Thyroid gland (tissue), 4 donors: ENCODE measurements around the gene CDK5RAP2. TPM values are rescaled to one million over a fixed set of nuclear protein-coding genes. Genes with fewer than 3 reads are reported as not detected.

Experiments used
- DNase-seq, 2 donors: peaks; one replicate each; pipeline ENCODE4 v3.0.0-alpha.2; 2019
- H3K27ac ChIP-seq, 3 donors: fragments of 200-600 bp; sonication (generic); 1 replicate in 2 of 3; 2 replicates in 1 of 3; pipeline ENCODE4 v1.5.1; 2016 to 2019; ENCODE audit warnings: mild to moderate bottlenecking in 1 of 3, moderate library complexity in 1 of 3
- H3K27me3 ChIP-seq: fragments of 200-600 bp; sonication (generic); one replicate; pipeline ENCODE4 v1.5.1; 2019
- H3K36me3 ChIP-seq, 2 donors: fragments of 200-600 bp; sonication (generic); one replicate each; pipeline ENCODE4 v1.5.1; 2016 to 2019
- H3K4me1 ChIP-seq, 2 donors: fragments of 200-600 bp; sonication (generic); one replicate each; pipeline ENCODE4 v1.5.1; 2017 to 2019
- H3K4me3 ChIP-seq, 3 donors: fragments of 200-600 bp; sonication (generic); replicated peaks in 1 of 3; 1 replicate in 2 of 3; 2 replicates in 1 of 3; pipeline ENCODE4 v1.5.1; 2016; ENCODE audit warnings: mild to moderate bottlenecking in 1 of 3
- H3K9me3 ChIP-seq: fragments of 200-600 bp; sonication (generic); one replicate; pipeline ENCODE4 v1.5.1; 2017
- POLR2A ChIP-seq, 2 donors: fragments of 450-650 bp; IDR thresholded peaks; one replicate each; pipeline ENCODE4 v1.6.1; 2017; ENCODE audit warnings: antibody characterized with exemption in 2 of 2, mild to moderate bottlenecking in 2 of 2, moderate library complexity in 1 of 2
- WGBS, 2 donors: methylation state at CpG; one replicate each; pipeline ENCODE4 v1.1.5; 2017; 5-methylcytosine and 5-hydroxymethylcytosine counted together
- intact Hi-C: fragments of 100-400 bp; cut with DNase I; formaldehyde crosslinking; loops from one replicate; pipeline ENCODE4 v1.15.1; 2023
- total RNA-seq, 4 donors: library from RNA; depleted of rRNA; stranded (reverse); fragments of >200 nt; gene quantifications; one replicate each; pipeline ENCODE4 v1.2.3, GENCODE V29; 2016
- TF ChIP-seq, protein P1 (sequence below), 6 experiments: fragments of 200-600 bp in 3 of 6; fragments of 450-650 bp in 3 of 6; sonication (generic) in 3 of 6; IDR thresholded peaks; one replicate each; pipeline ENCODE4 v1.5.1; 2016 to 2019; ENCODE audit warnings: antibody characterized with exemption in 6 of 6, mild to moderate bottlenecking in 2 of 6, inconsistent platforms in 1 of 6, moderate library complexity in 1 of 6

CDK5RAP2 gene
- total RNA-seq, 4 donors from 2014 or later = 39.5 to 51.9 (median 46.9) TPM

DNA sequence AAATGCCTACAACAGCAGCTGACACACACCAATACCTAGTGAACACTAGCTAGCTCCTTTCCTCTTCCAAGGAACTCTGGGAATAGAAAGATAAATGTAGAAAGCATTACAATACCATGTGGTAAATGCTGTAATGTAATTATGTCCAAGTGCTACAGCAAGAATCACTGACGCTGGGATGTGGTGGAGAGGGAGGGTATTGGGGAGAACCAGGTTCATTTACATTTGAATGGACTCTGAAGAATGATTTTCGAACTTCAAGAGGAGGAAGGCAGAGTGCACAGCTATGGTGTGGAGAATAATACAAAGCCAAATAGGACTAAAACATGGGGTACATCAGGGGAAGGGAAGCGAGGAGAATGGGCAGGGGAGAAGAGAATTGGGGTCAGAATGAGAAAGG lies 158.0 kb downstream of the CDK5RAP2 start:
- H3K27ac ChIP-seq = no peak overlapping the region
- H3K4me3 ChIP-seq = no peak overlapping the region
- H3K4me1 ChIP-seq = peaks cover 8 to 16% of the 10 kb centered on the region in 2 donors
- H3K27me3 ChIP-seq = no peaks in the 10 kb centered on the region
- no peaks in the 10 kb centered on the region for H3K9me3 ChIP-seq
- no peak for DNase-seq
- TF ChIP-seq, protein P1, sequence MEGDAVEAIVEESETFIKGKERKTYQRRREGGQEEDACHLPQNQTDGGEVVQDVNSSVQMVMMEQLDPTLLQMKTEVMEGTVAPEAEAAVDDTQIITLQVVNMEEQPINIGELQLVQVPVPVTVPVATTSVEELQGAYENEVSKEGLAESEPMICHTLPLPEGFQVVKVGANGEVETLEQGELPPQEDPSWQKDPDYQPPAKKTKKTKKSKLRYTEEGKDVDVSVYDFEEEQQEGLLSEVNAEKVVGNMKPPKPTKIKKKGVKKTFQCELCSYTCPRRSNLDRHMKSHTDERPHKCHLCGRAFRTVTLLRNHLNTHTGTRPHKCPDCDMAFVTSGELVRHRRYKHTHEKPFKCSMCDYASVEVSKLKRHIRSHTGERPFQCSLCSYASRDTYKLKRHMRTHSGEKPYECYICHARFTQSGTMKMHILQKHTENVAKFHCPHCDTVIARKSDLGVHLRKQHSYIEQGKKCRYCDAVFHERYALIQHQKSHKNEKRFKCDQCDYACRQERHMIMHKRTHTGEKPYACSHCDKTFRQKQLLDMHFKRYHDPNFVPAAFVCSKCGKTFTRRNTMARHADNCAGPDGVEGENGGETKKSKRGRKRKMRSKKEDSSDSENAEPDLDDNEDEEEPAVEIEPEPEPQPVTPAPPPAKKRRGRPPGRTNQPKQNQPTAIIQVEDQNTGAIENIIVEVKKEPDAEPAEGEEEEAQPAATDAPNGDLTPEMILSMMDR (IDR thresholded peaks at IDR 0.05) = no peak
- TF ChIP-seq POLR2A (IDR thresholded peaks at IDR 0.05) = no peak
- WGBS, 2 donors = 92% methylated on average over 3 of the region's 3 CpGs
- intact Hi-C loops = no loop called here
- peaks cover 0 to 2% of the 10 kb centered on the region in 2 donors for H3K36me3 ChIP-seq

DNA sequence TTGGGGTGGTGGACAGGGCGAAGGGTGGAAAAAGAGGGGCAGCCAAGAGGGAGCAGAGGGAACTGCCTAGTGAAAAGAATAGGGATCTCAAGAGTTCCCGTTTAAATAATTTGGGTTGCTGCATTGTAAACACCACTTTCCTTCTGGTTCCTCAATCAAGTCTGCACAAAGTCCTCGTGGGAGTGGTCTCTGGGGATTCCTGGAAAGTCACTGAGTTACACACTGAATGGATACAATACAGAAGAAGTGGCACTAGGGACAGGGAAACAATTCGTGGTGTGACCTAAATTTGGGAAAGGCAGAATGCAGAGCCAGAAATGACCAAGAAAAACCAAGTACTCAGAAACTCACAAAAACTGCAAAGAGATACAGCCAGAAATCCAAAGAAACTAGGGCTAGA lies 161.7 kb downstream of the CDK5RAP2 start:
- Histone ChIP-seq H3K4me1 (peaks cover 0 to 6% of the 10 kb centered on the region in 2 donors), H3K4me3 (no peak overlapping the region), H3K27ac (no peak overlapping the region), H3K9me3 (no peaks in the 10 kb centered on the region), H3K27me3 (no peaks in the 10 kb centered on the region), H3K36me3 (peaks cover 0 to 2% of the 10 kb centered on the region in 2 donors)
- intact Hi-C loops = no loop called here
- DNase-seq = no peak
- 77 to 85% methylated on average over 4 of the region's 4 CpGs for WGBS, 2 donors
- no peak for TF ChIP-seq POLR2A (IDR thresholded peaks at IDR 0.05)

DNA sequence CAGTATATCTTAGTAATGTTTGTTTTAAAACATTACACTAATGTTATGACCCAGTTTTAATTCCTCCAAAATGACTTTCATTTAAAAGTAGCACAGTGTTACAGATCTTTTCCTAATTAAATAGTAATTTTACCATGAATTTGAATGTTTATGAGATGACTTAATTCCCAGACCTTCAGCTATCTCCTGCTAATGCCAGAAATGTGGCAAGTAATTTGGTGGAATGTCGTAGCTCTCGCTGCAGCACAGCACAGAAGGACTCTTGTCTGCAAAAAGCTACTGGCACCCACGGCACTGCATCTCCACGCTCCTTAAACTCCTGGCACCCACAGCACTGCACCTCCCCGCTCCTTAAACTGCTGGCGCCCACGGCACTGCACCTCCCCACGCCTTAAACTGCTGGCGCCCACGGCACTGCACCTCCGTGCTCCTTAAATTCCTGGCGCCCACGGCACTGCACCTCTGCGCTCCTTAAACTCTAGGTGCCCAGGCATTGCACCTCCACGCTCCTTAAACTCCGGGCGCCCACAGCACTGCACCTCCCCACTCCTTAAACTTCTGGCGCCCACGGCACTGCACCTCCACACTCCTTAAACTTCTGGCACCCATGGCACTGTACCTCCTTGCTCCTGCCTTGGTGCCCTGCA lies 163.1 kb downstream of the CDK5RAP2 start:
- peaks cover 0 to 6% of the 10 kb centered on the region in 2 donors for H3K4me1 ChIP-seq
- peaks cover 0 to 2% of the 10 kb centered on the region in 2 donors for H3K36me3 ChIP-seq
- H3K27ac ChIP-seq = no peak overlapping the region
- H3K4me3 ChIP-seq = no peak overlapping the region
- H3K9me3 ChIP-seq = no peaks in the 10 kb centered on the region
- H3K27me3 ChIP-seq = no peaks in the 10 kb centered on the region
- TF ChIP-seq, protein P1 (IDR thresholded peaks at IDR 0.05) = no peak
- TF ChIP-seq POLR2A (IDR thresholded peaks at IDR 0.05) = no peak
- DNase-seq = no peak
- intact Hi-C loops = no loop called here
- WGBS, 2 donors = 84 to 90% methylated on average over 19 of the region's 19 CpGs

DNA sequence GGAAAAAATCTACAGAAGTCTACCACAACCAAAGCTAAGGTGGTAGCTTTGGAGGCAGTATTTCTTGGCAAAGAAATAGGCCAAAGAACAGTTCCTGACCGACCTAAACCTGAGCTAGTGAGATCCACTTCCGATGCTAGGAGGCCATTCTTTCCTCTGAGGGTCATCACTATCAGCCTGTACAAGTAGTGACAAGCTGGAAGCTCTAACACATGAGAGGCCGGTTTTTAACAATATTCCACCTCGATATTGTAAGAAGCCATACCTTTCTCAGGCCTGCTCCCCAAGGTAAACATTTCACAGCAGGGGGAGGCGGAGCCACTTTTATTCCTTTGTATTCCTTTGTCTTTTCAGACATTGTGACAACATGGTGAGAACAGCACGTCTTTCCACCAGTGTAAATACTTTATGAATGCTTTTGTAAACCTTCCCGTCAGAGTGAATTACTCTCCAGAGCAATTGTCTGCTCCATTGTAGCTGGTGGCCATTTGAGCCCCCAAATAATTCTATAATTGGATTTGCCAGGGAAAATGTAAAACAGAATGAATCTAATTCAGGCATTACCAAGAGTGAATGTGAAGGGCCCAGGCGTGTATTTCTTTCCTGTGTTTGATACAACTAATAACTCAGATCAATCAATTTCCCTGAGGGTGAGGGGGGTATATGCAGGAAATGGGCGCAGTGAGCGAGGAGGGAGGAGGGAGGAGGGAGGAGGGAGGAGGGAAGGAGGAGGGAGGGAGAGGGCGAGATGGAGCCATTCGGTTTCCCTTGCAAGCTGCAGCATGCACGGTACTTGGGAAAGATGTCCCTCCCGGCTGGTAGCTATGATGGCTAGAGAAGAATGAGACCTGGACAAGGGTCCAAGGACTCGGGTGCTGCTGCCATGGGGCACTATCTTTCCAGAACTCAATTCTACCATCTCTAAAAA lies 166.6 kb downstream of the CDK5RAP2 start:
- H3K9me3 ChIP-seq = no peaks in the 10 kb centered on the region
- TF ChIP-seq POLR2A (IDR thresholded peaks at IDR 0.05) = no peak
- TF ChIP-seq, protein P1 (IDR thresholded peaks at IDR 0.05) = no peak
- no peak overlapping the region for H3K4me3 ChIP-seq
- no peak for DNase-seq
- peaks cover 7 to 12% of the 10 kb centered on the region in 2 donors for H3K36me3 ChIP-seq
- H3K4me1 ChIP-seq = peaks cover 0 to 6% of the 10 kb centered on the region in 2 donors
- intact Hi-C loops = no loop called here
- H3K27me3 ChIP-seq = no peaks in the 10 kb centered on the region
- H3K27ac ChIP-seq = no peak overlapping the region
- WGBS, 2 donors = 88 to 92% methylated on average over 15 of the region's 15 CpGs

DNA sequence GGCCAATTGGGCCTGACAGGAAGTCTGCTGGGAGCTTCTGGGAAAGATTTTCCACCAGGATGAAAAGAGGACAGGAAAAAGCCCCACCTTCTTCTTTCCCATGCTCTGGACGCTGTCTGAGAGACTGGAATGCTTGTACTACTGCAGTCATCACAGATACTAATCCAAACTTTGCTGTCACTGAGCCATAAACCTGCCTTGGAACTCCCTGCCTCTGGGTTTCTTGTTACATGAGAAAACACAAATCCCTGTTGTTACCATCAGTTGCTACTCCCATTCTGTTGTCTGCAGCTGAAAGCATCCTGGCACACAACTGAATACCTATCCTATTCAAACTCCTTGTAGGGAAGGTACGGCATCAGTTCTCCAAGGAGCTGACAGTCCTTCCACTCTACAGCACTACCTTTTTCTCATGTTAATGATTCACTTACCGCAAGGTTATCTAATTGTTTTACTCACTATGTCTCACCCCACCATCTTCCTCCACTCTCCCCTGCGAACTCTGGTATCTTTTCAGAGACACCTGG lies 167.5 kb downstream of the CDK5RAP2 start:
- H3K4me3 ChIP-seq = no peak overlapping the region
- H3K4me1 ChIP-seq = peaks cover 0 to 6% of the 10 kb centered on the region in 2 donors
- 81 to 85% methylated on average over 4 of the region's 4 CpGs for WGBS, 2 donors
- no peaks in the 10 kb centered on the region for H3K27me3 ChIP-seq
- no peaks in the 10 kb centered on the region for H3K9me3 ChIP-seq
- no peak for TF ChIP-seq POLR2A (IDR thresholded peaks at IDR 0.05)
- TF ChIP-seq, protein P1 (IDR thresholded peaks at IDR 0.05) = no peak
- peaks cover 15 to 18% of the 10 kb centered on the region in 2 donors for H3K36me3 ChIP-seq
- DNase-seq = no peak
- intact Hi-C loops = no loop called here
- no peak overlapping the region for H3K27ac ChIP-seq
